Measurements from ENCODE around the gene AEBP1.
A peak's percentile ranks its signal among the peaks of the same experiment; 100 is the strongest.

Gene AEBP1

GRCh38 chr7:44098092-44099068, 5.8 kb upstream of the AEBP1 start:
- no peak overlapping the region for H2AFZ ChIP-seq (ENCODE audit: low read depth, low read length)
- H2AK5ac ChIP-seq (ENCODE audit: low read length, severe bottlenecking): peak overlapping the region; percentile 76
- no peaks in the 10 kb centered on the region for H3K27me3 ChIP-seq (ENCODE audit: control insufficient read depth in 1 of 2, insufficient read depth in 1 of 2, low read length in 2 of 2)
- H4K8ac ChIP-seq (ENCODE audit: low read length): no peak overlapping the region
- H3K4me1 ChIP-seq (ENCODE audit: control insufficient read depth, insufficient read depth, low read depth, low read length): peaks cover 31% of the 10 kb centered on the region
- no peaks in the 10 kb centered on the region for H3K9me3 ChIP-seq (ENCODE audit: control insufficient read depth, low read length)
- no peak overlapping the region for H2BK12ac ChIP-seq (ENCODE audit: low read length in 2 of 2)
- no peak overlapping the region for H3K18ac ChIP-seq (ENCODE audit: low read depth in 1 of 2, low read length in 2 of 2)
- H3K23ac ChIP-seq (ENCODE audit: low read length in 2 of 2): no peak overlapping the region
- no peak overlapping the region for H4K91ac ChIP-seq (ENCODE audit: low read length)
- H3K27ac ChIP-seq (ENCODE audit: low read length, poor library complexity, severe bottlenecking): peak overlapping the region; percentile 50
- DNase-seq: no peak
- no peak overlapping the region for H3K4me3 ChIP-seq (ENCODE audit: insufficient read depth in 1 of 2, low read depth in 1 of 2, low read length in 2 of 2)
- no peak overlapping the region for H2BK15ac ChIP-seq (ENCODE audit: low read depth, poor library complexity, severe bottlenecking)
- no peak overlapping the region for H3K4ac ChIP-seq (ENCODE audit: low read depth in 1 of 2, low read length in 2 of 2)
- WGBS: 94% methylated on average over 5 of the region's 6 CpGs
- no peak overlapping the region for H2BK5ac ChIP-seq (ENCODE audit: low read depth, low read length, poor library complexity, severe bottlenecking)
- H3K9ac ChIP-seq (ENCODE audit: low read length): no peak overlapping the region
- no peak overlapping the region for H3K14ac ChIP-seq (ENCODE audit: low read length in 2 of 2)
- no peak overlapping the region for H2BK120ac ChIP-seq (ENCODE audit: low read depth, low read length)
- no peaks in the 10 kb centered on the region for H3K79me1 ChIP-seq (replicated peaks; ENCODE audit: low read length, poor library complexity, severe bottlenecking)
- H3K4me2 ChIP-seq (ENCODE audit: low read length, poor library complexity, severe bottlenecking): no peak overlapping the region
- H3K36me3 ChIP-seq (ENCODE audit: control insufficient read depth in 1 of 2, insufficient read depth in 2 of 2, low read depth in 1 of 2, low read length in 2 of 2): no peaks in the 10 kb centered on the region

- Histone ChIP-seq H3K27me3 (ENCODE audit: control insufficient read depth in 1 of 2, insufficient read depth in 1 of 2, low read length in 2 of 2) (no peaks in the 10 kb centered on the region), H3K4me3 (ENCODE audit: insufficient read depth in 1 of 2, low read depth in 1 of 2, low read length in 2 of 2) (no peak overlapping the region), H3K14ac (ENCODE audit: low read length in 2 of 2) (no peak overlapping the region), H3K4ac (ENCODE audit: low read depth in 1 of 2, low read length in 2 of 2) (no peak overlapping the region), H3K36me3 (ENCODE audit: control insufficient read depth in 1 of 2, insufficient read depth in 2 of 2, low read depth in 1 of 2, low read length in 2 of 2) (no peaks in the 10 kb centered on the region), H3K4me2 (ENCODE audit: low read length, poor library complexity, severe bottlenecking) (no peak overlapping the region), H2AK5ac (ENCODE audit: low read length, severe bottlenecking) (no peak overlapping the region), H2BK5ac (ENCODE audit: low read depth, low read length, poor library complexity, severe bottlenecking) (peak overlapping the region; percentile 84), H3K9ac (ENCODE audit: low read length) (peak overlapping the region; percentile 32), H4K91ac (ENCODE audit: low read length) (no peak overlapping the region), H3K27ac (ENCODE audit: low read length, poor library complexity, severe bottlenecking) (peak overlapping the region; percentile 97), H2AFZ (ENCODE audit: low read depth, low read length) (no peak overlapping the region), H4K8ac (ENCODE audit: low read length) (no peak overlapping the region), H3K23ac (ENCODE audit: low read length in 2 of 2) (no peak overlapping the region), H3K9me3 (ENCODE audit: control insufficient read depth, low read length) (no peaks in the 10 kb centered on the region), H2BK120ac (ENCODE audit: low read depth, low read length) (no peak overlapping the region), H2BK15ac (ENCODE audit: low read depth, poor library complexity, severe bottlenecking) (no peak overlapping the region), H2BK12ac (ENCODE audit: low read length in 2 of 2) (no peak overlapping the region), H3K18ac (ENCODE audit: low read depth in 1 of 2, low read length in 2 of 2) (no peak overlapping the region), H3K79me1 (replicated peaks; ENCODE audit: low read length, poor library complexity, severe bottlenecking) (no peaks in the 10 kb centered on the region), H3K4me1 (ENCODE audit: control insufficient read depth, insufficient read depth, low read depth, low read length) (peaks cover 37% of the 10 kb centered on the region)
- DNase-seq: no peak
- WGBS: 90% methylated on average over 2 of the region's 4 CpGs
Observed at GRCh38 chr7:44099669-44100068, 4.5 kb upstream of the AEBP1 start.

- Histone ChIP-seq H3K18ac (ENCODE audit: low read depth in 1 of 2, low read length in 2 of 2) (peak overlapping the region; percentile 62 to 86), H2BK15ac (ENCODE audit: low read depth, poor library complexity, severe bottlenecking) (peak overlapping the region; percentile 78), H2BK120ac (ENCODE audit: low read depth, low read length) (peak overlapping the region; percentile 29), H3K4me3 (ENCODE audit: insufficient read depth in 1 of 2, low read depth in 1 of 2, low read length in 2 of 2) (no peak overlapping the region), H4K91ac (ENCODE audit: low read length) (peak overlapping the region; percentile 75), H3K27ac (ENCODE audit: low read length, poor library complexity, severe bottlenecking) (peak overlapping the region; percentile 97), H3K27me3 (ENCODE audit: control insufficient read depth in 1 of 2, insufficient read depth in 1 of 2, low read length in 2 of 2) (no peaks in the 10 kb centered on the region), H3K4me1 (ENCODE audit: control insufficient read depth, insufficient read depth, low read depth, low read length) (peaks cover 39% of the 10 kb centered on the region), H3K4ac (ENCODE audit: low read depth in 1 of 2, low read length in 2 of 2) (peak overlapping the region in 1 of 2 experiments; percentile 68), H3K14ac (ENCODE audit: low read length in 2 of 2) (no peak overlapping the region), H3K36me3 (ENCODE audit: control insufficient read depth in 1 of 2, insufficient read depth in 2 of 2, low read depth in 1 of 2, low read length in 2 of 2) (no peaks in the 10 kb centered on the region), H3K9ac (ENCODE audit: low read length) (peak overlapping the region; percentile 67), H2AFZ (ENCODE audit: low read depth, low read length) (peak overlapping the region; percentile 34), H3K79me1 (replicated peaks; ENCODE audit: low read length, poor library complexity, severe bottlenecking) (no peaks in the 10 kb centered on the region), H2BK12ac (ENCODE audit: low read length in 2 of 2) (peak overlapping the region; percentile 38 to 81), H3K9me3 (ENCODE audit: control insufficient read depth, low read length) (no peaks in the 10 kb centered on the region), H3K23ac (ENCODE audit: low read length in 2 of 2) (no peak overlapping the region), H4K8ac (ENCODE audit: low read length) (peak overlapping the region; percentile 88), H3K4me2 (ENCODE audit: low read length, poor library complexity, severe bottlenecking) (no peak overlapping the region), H2BK5ac (ENCODE audit: low read depth, low read length, poor library complexity, severe bottlenecking) (peak overlapping the region; percentile 92), H2AK5ac (ENCODE audit: low read length, severe bottlenecking) (peak overlapping the region; percentile 86)
- 54% methylated on average over 10 of the region's 10 CpGs for WGBS
- peak; percentile 89 for DNase-seq
Observed at GRCh38 chr7:44100458-44101302, 3.5 kb upstream of the AEBP1 start.

All from mesenchymal stem cell (in vitro differentiated cells and primary cell).